22Rv1 (cell line): Measurements from ENCODE around the gene DDX41.

Experiments
- ZFX ChIP-seq: fragments of 450-650 bp; IDR thresholded peaks from 2 replicates; pipeline ENCODE4 v1.6.1; 2017; ENCODE audit warnings: antibody characterized with exemption, borderline replicate concordance
- TF ChIP-seq, protein P1 (sequence below): fragments of 450-650 bp; IDR thresholded peaks from 2 replicates; pipeline ENCODE4 v1.5.1; 2017; ENCODE audit warnings: mild to moderate bottlenecking

DNA sequence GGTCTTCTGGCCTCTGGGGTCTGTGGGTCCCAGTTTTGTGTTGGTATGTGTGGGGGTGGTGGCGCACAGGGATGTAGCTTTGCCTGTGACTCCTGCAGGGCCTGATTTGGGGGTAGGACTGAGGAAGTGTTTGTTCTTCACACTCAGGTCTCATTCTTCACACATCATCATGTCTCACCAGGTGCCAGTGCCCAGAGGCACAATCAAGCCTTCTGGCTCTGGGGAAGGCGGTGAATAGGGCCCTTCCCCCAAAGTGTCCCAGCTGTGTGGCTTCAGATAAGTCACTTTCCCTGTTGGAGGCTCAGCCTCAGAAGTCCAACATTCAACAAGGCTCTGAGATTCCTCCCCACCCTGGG, 48.5 kb downstream of the DDX41 start:
- no peak for TF ChIP-seq ZFX
- TF ChIP-seq, protein P1, sequence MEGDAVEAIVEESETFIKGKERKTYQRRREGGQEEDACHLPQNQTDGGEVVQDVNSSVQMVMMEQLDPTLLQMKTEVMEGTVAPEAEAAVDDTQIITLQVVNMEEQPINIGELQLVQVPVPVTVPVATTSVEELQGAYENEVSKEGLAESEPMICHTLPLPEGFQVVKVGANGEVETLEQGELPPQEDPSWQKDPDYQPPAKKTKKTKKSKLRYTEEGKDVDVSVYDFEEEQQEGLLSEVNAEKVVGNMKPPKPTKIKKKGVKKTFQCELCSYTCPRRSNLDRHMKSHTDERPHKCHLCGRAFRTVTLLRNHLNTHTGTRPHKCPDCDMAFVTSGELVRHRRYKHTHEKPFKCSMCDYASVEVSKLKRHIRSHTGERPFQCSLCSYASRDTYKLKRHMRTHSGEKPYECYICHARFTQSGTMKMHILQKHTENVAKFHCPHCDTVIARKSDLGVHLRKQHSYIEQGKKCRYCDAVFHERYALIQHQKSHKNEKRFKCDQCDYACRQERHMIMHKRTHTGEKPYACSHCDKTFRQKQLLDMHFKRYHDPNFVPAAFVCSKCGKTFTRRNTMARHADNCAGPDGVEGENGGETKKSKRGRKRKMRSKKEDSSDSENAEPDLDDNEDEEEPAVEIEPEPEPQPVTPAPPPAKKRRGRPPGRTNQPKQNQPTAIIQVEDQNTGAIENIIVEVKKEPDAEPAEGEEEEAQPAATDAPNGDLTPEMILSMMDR = no peak
